Vagina (tissue), 2 donors: ENCODE measurements around the gene TNN.

ENCODE experiments used
- POLR2A ChIP-seq, 2 donors: fragments of 450-650 bp; IDR thresholded peaks; one replicate each; pipeline ENCODE4 v1.6.1; 2017; ENCODE audit warnings: antibody characterized with exemption in 2 of 2, mild to moderate bottlenecking in 2 of 2, moderate library complexity in 2 of 2
- POLR2AphosphoS5 ChIP-seq, 2 donors: sonication (generic); formaldehyde crosslinking; IDR thresholded peaks; one replicate each; pipeline ENCODE4 v1.9.0; 2017; ENCODE audit warnings: antibody characterized with exemption in 2 of 2, mild to moderate bottlenecking in 2 of 2, low read depth in 1 of 2; ENCODE audit not compliant: insufficient read depth in 1 of 2
- TF ChIP-seq, protein P1 (sequence below), 3 experiments: fragments of 450-650 bp in 2 of 3; fragments of 200-600 bp in 1 of 3; sonication (generic) in 1 of 3; IDR thresholded peaks; one replicate each; pipeline ENCODE4 v1.5.1; 2017 to 2019; ENCODE audit warnings: antibody characterized with exemption in 3 of 3, mild to moderate bottlenecking in 2 of 3, moderate library complexity in 2 of 3

DNA sequence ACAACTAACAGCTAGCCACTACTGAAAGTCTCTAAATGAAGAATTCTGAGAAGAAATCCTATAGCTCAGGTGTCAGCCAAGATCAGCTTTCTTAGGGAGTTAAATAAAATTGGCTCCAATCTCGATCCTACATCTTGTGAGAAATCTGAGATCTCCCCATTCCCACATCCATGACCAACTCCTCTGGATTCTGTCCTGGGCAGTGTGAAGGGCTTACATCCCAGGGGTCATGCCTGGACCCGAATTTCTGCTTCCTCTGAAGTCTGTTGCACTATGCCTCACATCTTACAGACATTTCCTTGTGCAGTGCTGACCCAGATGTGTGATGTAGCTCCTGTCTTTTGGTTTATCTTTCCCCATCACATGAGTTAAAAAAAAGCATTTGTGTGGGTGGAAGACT is 4.8 kb upstream of the TNN start:
- TF ChIP-seq, protein P1, sequence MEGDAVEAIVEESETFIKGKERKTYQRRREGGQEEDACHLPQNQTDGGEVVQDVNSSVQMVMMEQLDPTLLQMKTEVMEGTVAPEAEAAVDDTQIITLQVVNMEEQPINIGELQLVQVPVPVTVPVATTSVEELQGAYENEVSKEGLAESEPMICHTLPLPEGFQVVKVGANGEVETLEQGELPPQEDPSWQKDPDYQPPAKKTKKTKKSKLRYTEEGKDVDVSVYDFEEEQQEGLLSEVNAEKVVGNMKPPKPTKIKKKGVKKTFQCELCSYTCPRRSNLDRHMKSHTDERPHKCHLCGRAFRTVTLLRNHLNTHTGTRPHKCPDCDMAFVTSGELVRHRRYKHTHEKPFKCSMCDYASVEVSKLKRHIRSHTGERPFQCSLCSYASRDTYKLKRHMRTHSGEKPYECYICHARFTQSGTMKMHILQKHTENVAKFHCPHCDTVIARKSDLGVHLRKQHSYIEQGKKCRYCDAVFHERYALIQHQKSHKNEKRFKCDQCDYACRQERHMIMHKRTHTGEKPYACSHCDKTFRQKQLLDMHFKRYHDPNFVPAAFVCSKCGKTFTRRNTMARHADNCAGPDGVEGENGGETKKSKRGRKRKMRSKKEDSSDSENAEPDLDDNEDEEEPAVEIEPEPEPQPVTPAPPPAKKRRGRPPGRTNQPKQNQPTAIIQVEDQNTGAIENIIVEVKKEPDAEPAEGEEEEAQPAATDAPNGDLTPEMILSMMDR (IDR thresholded peaks at IDR 0.05): no peak
- TF ChIP-seq POLR2A (IDR thresholded peaks at IDR 0.05) (no peak), POLR2AphosphoS5 (IDR thresholded peaks at IDR 0.05; ENCODE audit: insufficient read depth in 1 of 2, low read depth in 1 of 2) (no peak)
